Measurements from ENCODE around the gene TENT5A. TPM values are rescaled to one million over a fixed set of nuclear protein-coding genes. Genes with fewer than 3 reads are reported as not detected.

The TENT5A gene
- total RNA-seq, 1 experiment from 2014 or later: 1.7 TPM

DNA sequence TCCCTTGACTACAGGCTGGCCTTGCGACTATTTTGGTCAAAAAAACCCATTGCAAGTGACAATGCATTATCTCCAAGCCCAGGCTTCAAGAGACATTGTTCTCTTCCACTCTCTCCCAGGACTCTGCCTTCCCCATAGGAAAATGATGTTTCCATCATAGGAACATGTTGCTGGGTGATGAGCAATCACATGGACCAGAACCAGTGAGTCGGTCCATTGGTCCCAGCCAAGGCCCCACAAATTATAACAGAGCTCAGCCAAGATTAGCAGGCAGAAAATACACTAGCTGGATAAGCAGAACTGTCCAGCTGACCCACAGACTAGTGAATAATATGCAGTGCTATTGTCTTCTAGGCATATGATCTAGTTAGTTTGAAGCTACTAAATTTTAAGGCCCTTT lies 27.4 kb downstream of the TENT5A start:
- Histone ChIP-seq H3K27me3 (ENCODE audit: control insufficient read depth, insufficient read depth, low read length) (no peaks in the 10 kb centered on the region), H3K36me3 (ENCODE audit: control insufficient read depth, insufficient read depth, low read length) (no peaks in the 10 kb centered on the region), H3K27ac (ENCODE audit: low read length) (no peak overlapping the region), H3K4me1 (ENCODE audit: control insufficient read depth, insufficient read depth, low read length) (no peaks in the 10 kb centered on the region), H3K4me3 (ENCODE audit: low read depth in 2 of 2, low read length in 2 of 2) (no peak overlapping the region), H3K9me3 (ENCODE audit: control insufficient read depth, insufficient read depth, low read depth, low read length) (no peaks in the 10 kb centered on the region)
- no TSS peak for BruUV-seq (replicated peaks)
- ChIA-PET POLR2A (no interaction called here), CTCF (no interaction called here)
- in situ Hi-C loops (cut with HindIII; ENCODE audit: low pct_unique_long_range_greater_than_20kb, low sequenced_read_pairs) (no loop called here), intact Hi-C loops (cut with micrococcal nuclease; ENCODE audit: unreplicated experiment) (no loop called here)
- TF ChIP-seq TCF7L2 (IDR thresholded peaks at IDR 0.05; ENCODE audit: low read depth, low read length): no peak
- TF ChIP-seq POLR2AphosphoS5 (IDR thresholded peaks at IDR 0.05; ENCODE audit: low read depth, low read length): no peak
- TF ChIP-seq, protein P1, sequence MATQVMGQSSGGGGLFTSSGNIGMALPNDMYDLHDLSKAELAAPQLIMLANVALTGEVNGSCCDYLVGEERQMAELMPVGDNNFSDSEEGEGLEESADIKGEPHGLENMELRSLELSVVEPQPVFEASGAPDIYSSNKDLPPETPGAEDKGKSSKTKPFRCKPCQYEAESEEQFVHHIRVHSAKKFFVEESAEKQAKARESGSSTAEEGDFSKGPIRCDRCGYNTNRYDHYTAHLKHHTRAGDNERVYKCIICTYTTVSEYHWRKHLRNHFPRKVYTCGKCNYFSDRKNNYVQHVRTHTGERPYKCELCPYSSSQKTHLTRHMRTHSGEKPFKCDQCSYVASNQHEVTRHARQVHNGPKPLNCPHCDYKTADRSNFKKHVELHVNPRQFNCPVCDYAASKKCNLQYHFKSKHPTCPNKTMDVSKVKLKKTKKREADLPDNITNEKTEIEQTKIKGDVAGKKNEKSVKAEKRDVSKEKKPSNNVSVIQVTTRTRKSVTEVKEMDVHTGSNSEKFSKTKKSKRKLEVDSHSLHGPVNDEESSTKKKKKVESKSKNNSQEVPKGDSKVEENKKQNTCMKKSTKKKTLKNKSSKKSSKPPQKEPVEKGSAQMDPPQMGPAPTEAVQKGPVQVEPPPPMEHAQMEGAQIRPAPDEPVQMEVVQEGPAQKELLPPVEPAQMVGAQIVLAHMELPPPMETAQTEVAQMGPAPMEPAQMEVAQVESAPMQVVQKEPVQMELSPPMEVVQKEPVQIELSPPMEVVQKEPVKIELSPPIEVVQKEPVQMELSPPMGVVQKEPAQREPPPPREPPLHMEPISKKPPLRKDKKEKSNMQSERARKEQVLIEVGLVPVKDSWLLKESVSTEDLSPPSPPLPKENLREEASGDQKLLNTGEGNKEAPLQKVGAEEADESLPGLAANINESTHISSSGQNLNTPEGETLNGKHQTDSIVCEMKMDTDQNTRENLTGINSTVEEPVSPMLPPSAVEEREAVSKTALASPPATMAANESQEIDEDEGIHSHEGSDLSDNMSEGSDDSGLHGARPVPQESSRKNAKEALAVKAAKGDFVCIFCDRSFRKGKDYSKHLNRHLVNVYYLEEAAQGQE (IDR thresholded peaks at IDR 0.05; ENCODE audit: insufficient read depth in 1 of 2, low read depth in 2 of 2, low read length in 1 of 2): no peak
- TF ChIP-seq, protein P2, sequence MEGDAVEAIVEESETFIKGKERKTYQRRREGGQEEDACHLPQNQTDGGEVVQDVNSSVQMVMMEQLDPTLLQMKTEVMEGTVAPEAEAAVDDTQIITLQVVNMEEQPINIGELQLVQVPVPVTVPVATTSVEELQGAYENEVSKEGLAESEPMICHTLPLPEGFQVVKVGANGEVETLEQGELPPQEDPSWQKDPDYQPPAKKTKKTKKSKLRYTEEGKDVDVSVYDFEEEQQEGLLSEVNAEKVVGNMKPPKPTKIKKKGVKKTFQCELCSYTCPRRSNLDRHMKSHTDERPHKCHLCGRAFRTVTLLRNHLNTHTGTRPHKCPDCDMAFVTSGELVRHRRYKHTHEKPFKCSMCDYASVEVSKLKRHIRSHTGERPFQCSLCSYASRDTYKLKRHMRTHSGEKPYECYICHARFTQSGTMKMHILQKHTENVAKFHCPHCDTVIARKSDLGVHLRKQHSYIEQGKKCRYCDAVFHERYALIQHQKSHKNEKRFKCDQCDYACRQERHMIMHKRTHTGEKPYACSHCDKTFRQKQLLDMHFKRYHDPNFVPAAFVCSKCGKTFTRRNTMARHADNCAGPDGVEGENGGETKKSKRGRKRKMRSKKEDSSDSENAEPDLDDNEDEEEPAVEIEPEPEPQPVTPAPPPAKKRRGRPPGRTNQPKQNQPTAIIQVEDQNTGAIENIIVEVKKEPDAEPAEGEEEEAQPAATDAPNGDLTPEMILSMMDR (IDR thresholded peaks at IDR 0.05): no peak
- TF ChIP-seq SIN3A (IDR thresholded peaks at IDR 0.05; ENCODE audit: borderline replicate concordance, insufficient read depth, low read depth, low read length): no peak
- ATAC-seq: no peak
- no peak for DNase-seq (ENCODE audit: low read depth, low spot score)

DNA sequence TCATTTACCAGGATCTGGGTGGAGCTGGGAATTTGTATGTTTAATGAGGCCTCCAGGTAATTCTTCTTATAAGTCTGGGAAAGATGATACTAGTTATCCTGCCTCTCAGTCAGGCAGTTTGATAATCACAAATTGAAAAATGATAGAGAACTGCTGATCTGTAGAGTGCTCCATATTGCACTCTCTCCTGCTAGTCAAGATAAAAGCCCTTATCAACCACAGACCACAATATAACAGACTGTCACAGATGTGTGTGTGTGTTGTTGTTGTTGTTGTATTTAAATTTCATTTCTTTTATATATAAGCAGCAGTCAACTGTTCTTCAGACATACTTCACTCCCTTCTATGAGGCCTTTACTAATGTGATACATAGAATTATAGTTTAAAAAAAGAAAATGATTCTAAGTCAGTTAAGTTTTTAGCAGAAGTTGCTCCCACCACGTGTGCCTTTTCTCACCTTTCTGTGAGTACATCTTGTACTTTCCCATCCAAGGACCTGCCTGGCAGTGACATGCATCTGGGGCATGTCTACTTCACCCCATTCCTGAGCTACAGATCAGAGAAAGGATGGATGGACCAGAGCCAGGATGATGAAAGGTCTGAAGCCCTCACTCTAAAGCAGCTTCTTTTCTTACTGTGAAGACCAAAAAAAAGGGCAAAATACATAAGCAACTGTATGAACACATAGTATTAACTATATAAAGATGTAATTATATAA lies 29.8 kb downstream of the TENT5A start:
- H3K27me3 ChIP-seq (ENCODE audit: control insufficient read depth, insufficient read depth, low read length): no peaks in the 10 kb centered on the region
- in situ Hi-C loops (cut with HindIII; ENCODE audit: low pct_unique_long_range_greater_than_20kb, low sequenced_read_pairs) (no loop called here), intact Hi-C loops (cut with micrococcal nuclease; ENCODE audit: unreplicated experiment) (no loop called here)
- no peaks in the 10 kb centered on the region for H3K4me1 ChIP-seq (ENCODE audit: control insufficient read depth, insufficient read depth, low read length)
- ChIA-PET POLR2A (no interaction called here), CTCF (no interaction called here)
- TF ChIP-seq, protein P2 (IDR thresholded peaks at IDR 0.05): no peak
- TF ChIP-seq, protein P1 (IDR thresholded peaks at IDR 0.05; ENCODE audit: insufficient read depth in 1 of 2, low read depth in 2 of 2, low read length in 1 of 2): no peak
- TF ChIP-seq TCF7L2 (IDR thresholded peaks at IDR 0.05; ENCODE audit: low read depth, low read length) (no peak), POLR2AphosphoS5 (IDR thresholded peaks at IDR 0.05; ENCODE audit: low read depth, low read length) (no peak), SIN3A (IDR thresholded peaks at IDR 0.05; ENCODE audit: borderline replicate concordance, insufficient read depth, low read depth, low read length) (no peak)
- H3K9me3 ChIP-seq (ENCODE audit: control insufficient read depth, insufficient read depth, low read depth, low read length): no peaks in the 10 kb centered on the region
- BruUV-seq (replicated peaks): no TSS peak
- DNase-seq (ENCODE audit: low read depth, low spot score) (no peak), ATAC-seq (no peak)
- H3K4me3 ChIP-seq (ENCODE audit: low read depth in 2 of 2, low read length in 2 of 2): no peak overlapping the region
- H3K36me3 ChIP-seq (ENCODE audit: control insufficient read depth, insufficient read depth, low read length): no peaks in the 10 kb centered on the region
- no peak overlapping the region for H3K27ac ChIP-seq (ENCODE audit: low read length)

Measured in Panc1 (cell line).